Endothelial cell (in vitro differentiated cells): ENCODE results near the gene DMKN. TPM values are rescaled to one million over a fixed set of nuclear protein-coding genes. Genes with fewer than 3 reads are reported as not detected.

Source experiments
- DNase-seq: peaks from one replicate; pipeline ENCODE4 v3.0.0; 2021; ENCODE audit warnings: low spot score
- H3K27ac Mint-ChIP-seq: one replicate; pipeline ENCODE4 v1.8.0; 2021; ENCODE audit warnings: mixed read lengths, inconsistent platforms; ENCODE audit not compliant: unreplicated experiment
- H3K27me3 Mint-ChIP-seq: one replicate; pipeline ENCODE4 v1.8.0; 2021; ENCODE audit warnings: mild to moderate bottlenecking, moderate library complexity, mixed read lengths, inconsistent platforms; ENCODE audit not compliant: unreplicated experiment
- H3K36me3 Mint-ChIP-seq: one replicate; pipeline ENCODE4 v1.8.0; 2021; ENCODE audit warnings: mild to moderate bottlenecking, low read depth, mixed read lengths, inconsistent platforms; ENCODE audit not compliant: unreplicated experiment
- H3K4me1 Mint-ChIP-seq: one replicate; pipeline ENCODE4 v1.8.0; 2021; ENCODE audit warnings: mild to moderate bottlenecking, mixed read lengths, inconsistent platforms; ENCODE audit not compliant: unreplicated experiment
- H3K4me3 Mint-ChIP-seq: one replicate; pipeline ENCODE4 v1.8.0; 2021; ENCODE audit warnings: mild to moderate bottlenecking, mixed read lengths, inconsistent platforms; ENCODE audit not compliant: unreplicated experiment
- H3K9me3 Mint-ChIP-seq: one replicate; pipeline ENCODE4 v1.8.0; 2021; ENCODE audit warnings: mixed read lengths, inconsistent platforms; ENCODE audit not compliant: unreplicated experiment
- CTCF ChIP-seq: fragments of 200-600 bp; sonication (generic); IDR thresholded peaks from one replicate; pipeline ENCODE4 v1.5.0; 2021; ENCODE audit warnings: antibody characterized with exemption; ENCODE audit not compliant: unreplicated experiment
- total RNA-seq: library from RNA; stranded (reverse); fragmentation: NEBNext Ultra II Directional; extraction: Animal tissue kit (Norgen Biotek cat#: 25700); gene quantifications from one replicate; pipeline ENCODE4 v1.2.1, GENCODE V29; 2021; ENCODE audit not compliant: unreplicated experiment

The DMKN gene
- total RNA-seq, 1 donor from 2014 or later: 56.9 TPM

GRCh38 chr19:35498984-35499527, 14.4 kb downstream of the DMKN start:
- Mint-ChIP-seq H3K4me1 (no peaks in the 10 kb centered on the region), H3K9me3 (no peaks in the 10 kb centered on the region), H3K36me3 (peaks cover 19% of the 10 kb centered on the region), H3K27ac (no peak overlapping the region), H3K27me3 (no peaks in the 10 kb centered on the region), H3K4me3 (no peak overlapping the region)
- no peak for TF ChIP-seq CTCF
- DNase-seq: no peak

GRCh38 chr19:35498220-35498619, 15.2 kb downstream of the DMKN start:
- Mint-ChIP-seq H3K27ac (no peak overlapping the region), H3K36me3 (peaks cover 19% of the 10 kb centered on the region), H3K27me3 (no peaks in the 10 kb centered on the region), H3K4me1 (no peaks in the 10 kb centered on the region), H3K4me3 (no peak overlapping the region), H3K9me3 (no peaks in the 10 kb centered on the region)
- no peak for DNase-seq
- TF ChIP-seq CTCF: no peak

- peaks cover 16% of the 10 kb centered on the region for H3K36me3 Mint-ChIP-seq
- no peaks in the 10 kb centered on the region for H3K27me3 Mint-ChIP-seq
- no peak for TF ChIP-seq CTCF
- no peaks in the 10 kb centered on the region for H3K9me3 Mint-ChIP-seq
- no peak overlapping the region for H3K4me3 Mint-ChIP-seq
- no peak for DNase-seq
- H3K4me1 Mint-ChIP-seq: no peaks in the 10 kb centered on the region
- no peak overlapping the region for H3K27ac Mint-ChIP-seq
Measured at GRCh38 chr19:35497406-35497805, 16.0 kb downstream of the DMKN start.

- H3K4me1 Mint-ChIP-seq: no peaks in the 10 kb centered on the region
- no peak overlapping the region for H3K27ac Mint-ChIP-seq
- H3K4me3 Mint-ChIP-seq: no peak overlapping the region
- no peaks in the 10 kb centered on the region for H3K9me3 Mint-ChIP-seq
- H3K36me3 Mint-ChIP-seq: peaks cover 4% of the 10 kb centered on the region
- no peaks in the 10 kb centered on the region for H3K27me3 Mint-ChIP-seq
- peak; percentile 82 for TF ChIP-seq CTCF
- DNase-seq: peak; percentile 68
Measured at GRCh38 chr19:35495107-35496064, 18.1 kb downstream of the DMKN start.

- Mint-ChIP-seq H3K9me3 (no peaks in the 10 kb centered on the region), H3K4me1 (no peaks in the 10 kb centered on the region), H3K27ac (no peak overlapping the region), H3K27me3 (no peaks in the 10 kb centered on the region), H3K4me3 (no peak overlapping the region), H3K36me3 (peaks cover 4% of the 10 kb centered on the region)
- TF ChIP-seq CTCF: no peak
- no peak for DNase-seq
Measured at GRCh38 chr19:35493971-35494370, 19.5 kb downstream of the DMKN start.
